GM18526 (cell line): Measurements from ENCODE around the gene SIRPB2.

Experiments used
- POLR2A ChIP-seq: IDR thresholded peaks from 3 replicates; pipeline ENCODE4 v1.6.1; 2011; ENCODE audit not compliant: insufficient read length; ENCODE audit errors: extremely low read depth

The SIRPB2 gene

GRCh38 chr20:1508574-1508973 lies 17.4 kb upstream of the SIRPB2 start:
- TF ChIP-seq POLR2A: no peak

- no peak for TF ChIP-seq POLR2A
Observed at GRCh38 chr20:1507276-1507675, 16.1 kb upstream of the SIRPB2 start.

- TF ChIP-seq POLR2A: no peak
Observed at GRCh38 chr20:1505871-1506270, 14.7 kb upstream of the SIRPB2 start.

- no peak for TF ChIP-seq POLR2A
Observed at GRCh38 chr20:1505361-1505760, 14.1 kb upstream of the SIRPB2 start.

GRCh38 chr20:1503564-1504227 lies 12.5 kb upstream of the SIRPB2 start:
- TF ChIP-seq POLR2A: no peak

- TF ChIP-seq POLR2A: no peak
Observed at GRCh38 chr20:1500496-1500895, 9.3 kb upstream of the SIRPB2 start.

- TF ChIP-seq POLR2A: no peak
Observed at GRCh38 chr20:1499528-1500420, 8.6 kb upstream of the SIRPB2 start.

- TF ChIP-seq POLR2A: no peak
Observed at GRCh38 chr20:1496930-1497329, 5.7 kb upstream of the SIRPB2 start.

GRCh38 chr20:1494436-1494835 lies 3.2 kb upstream of the SIRPB2 start:
- no peak for TF ChIP-seq POLR2A

- TF ChIP-seq POLR2A: no peak
Observed at GRCh38 chr20:1493536-1493935, 2.3 kb upstream of the SIRPB2 start.

GRCh38 chr20:1491860-1492642 lies 831 bp upstream of the SIRPB2 start:
- no peak for TF ChIP-seq POLR2A

GRCh38 chr20:1490643-1491195 lies 501 bp downstream of the SIRPB2 start:
- TF ChIP-seq POLR2A: no peak

GRCh38 chr20:1489764-1490436 lies 1.3 kb downstream of the SIRPB2 start:
- TF ChIP-seq POLR2A: no peak

GRCh38 chr20:1489325-1489724 lies 1.9 kb downstream of the SIRPB2 start:
- TF ChIP-seq POLR2A: no peak

- no peak for TF ChIP-seq POLR2A
Observed at GRCh38 chr20:1486566-1486965, 4.7 kb downstream of the SIRPB2 start.
